H9 (cell line): ENCODE measurements around the gene EPHA4. TPM values are rescaled to one million over a fixed set of nuclear protein-coding genes. Genes with fewer than 3 reads are reported as not detected.

Experiments used
- DNase-seq: peaks from one replicate; pipeline ENCODE4 v3.0.0-alpha.2; 2017
- H2AFZ ChIP-seq: one replicate; pipeline ENCODE4 v1.6.1; 2013; ENCODE audit warnings: mild to moderate bottlenecking, low read length, control low read depth, moderate library complexity
- H2AK5ac ChIP-seq: 2 replicates; pipeline ENCODE4 v1.6.1; 2013; ENCODE audit warnings: low read length, control low read depth, mixed read lengths; ENCODE audit not compliant: insufficient read length
- H2BK120ac ChIP-seq: one replicate; pipeline ENCODE4 v1.6.1; 2013; ENCODE audit warnings: low read depth, mild to moderate bottlenecking, low read length, control low read depth, inconsistent platforms; ENCODE audit not compliant: poor library complexity, severe bottlenecking
- H2BK12ac ChIP-seq: 2 replicates; pipeline ENCODE4 v1.6.1; 2013; ENCODE audit warnings: low read length, control low read depth, mixed read lengths, low read depth; ENCODE audit not compliant: insufficient read length
- H2BK15ac ChIP-seq: 2 replicates; pipeline ENCODE4 v1.6.1; 2013; ENCODE audit warnings: low read depth, low read length, control low read depth
- H2BK20ac ChIP-seq: one replicate; pipeline ENCODE4 v1.6.1; 2013; ENCODE audit warnings: low read depth, mild to moderate bottlenecking, low read length, control low read depth, inconsistent platforms; ENCODE audit not compliant: poor library complexity, severe bottlenecking
- H2BK5ac ChIP-seq: 2 replicates; pipeline ENCODE4 v1.6.1; 2013; ENCODE audit warnings: low read length, control low read depth, mixed read lengths; ENCODE audit not compliant: insufficient read length
- H3K14ac ChIP-seq: 2 replicates; pipeline ENCODE4 v1.6.1; 2013; ENCODE audit warnings: low read length, control low read depth; ENCODE audit not compliant: insufficient read depth
- H3K18ac ChIP-seq: 2 replicates; pipeline ENCODE4 v1.6.1; 2013; ENCODE audit warnings: low read depth, mild to moderate bottlenecking, mixed read lengths, low read length, control low read depth; ENCODE audit not compliant: insufficient read length
- H3K23ac ChIP-seq: 2 replicates; pipeline ENCODE4 v1.6.1; 2013; ENCODE audit warnings: low read length, control low read depth, mixed read lengths, low read depth; ENCODE audit not compliant: insufficient read length
- H3K23me2 ChIP-seq: 2 replicates; pipeline ENCODE4 v1.6.1; 2013; ENCODE audit warnings: low read depth, mild to moderate bottlenecking, mixed read lengths, low read length, control low read depth; ENCODE audit not compliant: insufficient read length, poor library complexity, severe bottlenecking
- H3K27ac ChIP-seq: 2 replicates; pipeline ENCODE4 v1.5.1; 2013; ENCODE audit warnings: low read length, control low read depth, mixed read lengths, low read depth; ENCODE audit not compliant: insufficient read length
- H3K27me3 ChIP-seq: 2 replicates; pipeline ENCODE4 v1.6.1; 2013; ENCODE audit warnings: low read length, control low read depth, inconsistent platforms; ENCODE audit not compliant: insufficient read depth
- H3K4ac ChIP-seq: 2 replicates; pipeline ENCODE4 v1.6.1; 2013; ENCODE audit warnings: low read depth, mild to moderate bottlenecking, control low read depth, inconsistent platforms, low read length, moderate library complexity
- H3K4me1 ChIP-seq: 2 replicates; pipeline ENCODE4 v1.6.1; 2013; ENCODE audit warnings: low read length, control low read depth, inconsistent platforms; ENCODE audit not compliant: insufficient read depth
- H3K4me2 ChIP-seq: 2 replicates; pipeline ENCODE4 v1.6.1; 2013; ENCODE audit warnings: low read length, control low read depth, mixed read lengths; ENCODE audit not compliant: insufficient read length, insufficient read depth
- H3K56ac ChIP-seq: 2 replicates; pipeline ENCODE4 v1.6.1; 2013; ENCODE audit warnings: low read depth, mild to moderate bottlenecking, mixed read lengths, low read length, control low read depth; ENCODE audit not compliant: insufficient read length
- H3K79me1 ChIP-seq: 2 replicates; pipeline ENCODE4 v1.6.1; 2013; ENCODE audit warnings: low read depth, mild to moderate bottlenecking, moderate library complexity, low read length, control low read depth, inconsistent platforms; ENCODE audit not compliant: insufficient read depth, poor library complexity, severe bottlenecking
- H3K79me2 ChIP-seq: 2 replicates; pipeline ENCODE4 v1.6.1; 2013; ENCODE audit warnings: low read length, control low read depth, inconsistent platforms; ENCODE audit not compliant: insufficient read depth
- H3K9ac ChIP-seq: 2 replicates; pipeline ENCODE4 v1.6.1; 2013; ENCODE audit warnings: low read length, control low read depth, mixed read lengths; ENCODE audit not compliant: insufficient read length; ENCODE audit errors: extremely low read depth
- H3K9me3 ChIP-seq: one replicate; pipeline ENCODE4 v1.6.1; 2013; ENCODE audit warnings: low read depth, low read length, inconsistent platforms; ENCODE audit not compliant: control insufficient read depth
- H3T11ph ChIP-seq: one replicate; pipeline ENCODE4 v1.6.1; 2013; ENCODE audit warnings: mild to moderate bottlenecking, low read length, control low read depth, inconsistent platforms
- H4K20me1 ChIP-seq: one replicate; pipeline ENCODE4 v1.6.1; 2013; ENCODE audit not compliant: control insufficient read depth, insufficient read length, insufficient read depth
- H4K5ac ChIP-seq: 2 replicates; pipeline ENCODE4 v1.6.1; 2013; ENCODE audit warnings: low read depth, mild to moderate bottlenecking, mixed read lengths, low read length, control low read depth; ENCODE audit not compliant: insufficient read length
- H4K8ac ChIP-seq: replicated peaks from 2 replicates; pipeline ENCODE4 v1.6.1; 2013; ENCODE audit warnings: low read length, control low read depth, mixed read lengths, low read depth; ENCODE audit not compliant: insufficient read length
- H4K91ac ChIP-seq: 2 replicates; pipeline ENCODE4 v1.6.1; 2013; ENCODE audit warnings: low read depth, mild to moderate bottlenecking, moderate library complexity, mixed read lengths, low read length, control low read depth; ENCODE audit not compliant: insufficient read length
- H3K27ac Mint-ChIP-seq, 3 experiments: 2 replicates in 2 of 3; 3 replicates in 1 of 3; pipeline ENCODE4 v1.8.0; 2020 to 2021; ENCODE audit warnings: mixed read lengths in 3 of 3, mild to moderate bottlenecking in 1 of 3, moderate library complexity in 1 of 3
- H3K27me3 Mint-ChIP-seq: 2 replicates; pipeline ENCODE4 v1.8.0; 2021; ENCODE audit warnings: low read depth, mild to moderate bottlenecking, moderate library complexity, mixed read lengths
- H3K36me3 Mint-ChIP-seq, 3 experiments: 2 replicates in 2 of 3; 3 replicates in 1 of 3; pipeline ENCODE4 v1.8.0; 2020 to 2021; ENCODE audit warnings: low read depth in 3 of 3, mixed read lengths in 3 of 3; ENCODE audit not compliant: insufficient read depth in 1 of 3
- H3K4me1 Mint-ChIP-seq, 2 experiments: 2 replicates each; pipeline ENCODE4 v1.8.0; 2020; ENCODE audit warnings: mixed read lengths in 2 of 2
- H3K4me3 Mint-ChIP-seq, 2 experiments: 2 replicates in 1 of 2; 3 replicates in 1 of 2; pipeline ENCODE4 v1.8.0; 2020 to 2021; ENCODE audit warnings: mild to moderate bottlenecking in 2 of 2, mixed read lengths in 2 of 2, moderate library complexity in 1 of 2
- H3K9me3 Mint-ChIP-seq, 2 experiments: 2 replicates in 1 of 2; 3 replicates in 1 of 2; pipeline ENCODE4 v1.8.0; 2020; ENCODE audit warnings: mild to moderate bottlenecking in 2 of 2, mixed read lengths in 2 of 2, moderate library complexity in 1 of 2
- CTCF ChIP-seq: fragments of 200-600 bp; sonication (generic); conservative IDR thresholded peaks from 3 replicates; pipeline ENCODE4 v1.8.0; 2021; ENCODE audit warnings: antibody characterized with exemption, mild to moderate bottlenecking
- WGBS: extraction: QIAGEN DNeasy Blood & Tissue Kit; methylation state at CpG from one replicate; pipeline ENCODE4 v1.1.7; 2013; ENCODE audit warnings: missing lambda C conversion rate, low lambda C conversion rate, mixed read lengths; ENCODE audit not compliant: insufficient read length; ENCODE audit errors: extremely low coverage; 5-methylcytosine and 5-hydroxymethylcytosine counted together
- total RNA-seq: library from RNA; stranded (reverse); gene quantifications from 2 replicates; pipeline ENCODE4 v1.2.1, GENCODE V29; 2021

EPHA4 gene
- total RNA-seq, 1 experiment from 2014 or later: 25.1 TPM

DNA sequence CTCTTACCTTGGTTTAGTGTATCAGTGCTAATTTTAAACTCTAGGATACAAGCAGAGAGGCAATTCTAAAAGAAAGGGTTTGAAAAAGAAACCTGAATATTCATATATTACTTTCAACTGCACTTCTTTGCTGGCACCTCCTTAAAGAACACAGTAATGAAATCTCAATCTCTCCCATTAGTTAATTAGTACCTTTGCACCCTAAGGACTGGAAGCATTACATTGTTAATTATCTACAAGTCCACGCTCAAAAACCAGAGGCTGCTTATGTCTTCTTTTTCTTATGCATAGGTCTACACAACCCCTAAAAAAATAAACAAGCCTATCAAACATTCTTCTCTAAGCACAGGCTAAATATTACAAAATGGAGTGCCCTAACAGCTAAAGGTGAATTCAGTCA, 20.2 kb downstream of the EPHA4 start:
- Histone ChIP-seq H3K27me3 (no peaks in the 10 kb centered on the region), H2BK12ac (no peak overlapping the region), H2BK15ac (no peak overlapping the region), H3K18ac (no peak overlapping the region), H2AFZ (no peak overlapping the region), H3K27ac (no peak overlapping the region), H3T11ph (no peak overlapping the region), H3K23me2 (no peaks in the 10 kb centered on the region), H2BK5ac (no peak overlapping the region), H4K91ac (no peak overlapping the region), H4K8ac (no peak overlapping the region), H3K79me1 (no peaks in the 10 kb centered on the region), H3K4me1 (peaks cover 7% of the 10 kb centered on the region; the same call in 1 of the 2 replicates), H3K4me2 (no peak overlapping the region), H3K9me3 (no peaks in the 10 kb centered on the region), H3K4ac (no peak overlapping the region), H2BK20ac (no peak overlapping the region), H3K14ac (no peak overlapping the region), H2BK120ac (no peak overlapping the region), H3K9ac (no peak overlapping the region), H2AK5ac (no peak overlapping the region), H3K79me2 (no peaks in the 10 kb centered on the region), H3K23ac (no peak overlapping the region), H4K5ac (no peak overlapping the region), H4K20me1 (no peaks in the 10 kb centered on the region), H3K56ac (no peak overlapping the region)
- Mint-ChIP-seq H3K36me3 (peaks cover 4 to 16% (median 8%) of the 10 kb centered on the region in 3 experiments), H3K4me3 (no peak overlapping the region), H3K4me1 (peaks cover 43 to 57% of the 10 kb centered on the region in 2 experiments), H3K27me3 (peaks cover 14% of the 10 kb centered on the region), H3K9me3 (peaks cover 0 to 3% of the 10 kb centered on the region in 2 experiments; a peak in 1 of 5 replicates), H3K27ac (no peak overlapping the region)
- no peak for TF ChIP-seq CTCF
- DNase-seq: no peak
- no CpG with 5 or more reads among the region's 1 CpG for WGBS
